NCI-H82 (cell line): Measurements from ENCODE around the gene RNF212.

Source experiments
- DNase-seq: peaks from one replicate; lab custom pipeline; 2025; lab: John Stamatoyannopoulos, UW

Gene RNF212

GRCh38 chr4:1090465-1091440 lies 22.6 kb downstream of the RNF212 start:
- no peak for DNase-seq

DNA sequence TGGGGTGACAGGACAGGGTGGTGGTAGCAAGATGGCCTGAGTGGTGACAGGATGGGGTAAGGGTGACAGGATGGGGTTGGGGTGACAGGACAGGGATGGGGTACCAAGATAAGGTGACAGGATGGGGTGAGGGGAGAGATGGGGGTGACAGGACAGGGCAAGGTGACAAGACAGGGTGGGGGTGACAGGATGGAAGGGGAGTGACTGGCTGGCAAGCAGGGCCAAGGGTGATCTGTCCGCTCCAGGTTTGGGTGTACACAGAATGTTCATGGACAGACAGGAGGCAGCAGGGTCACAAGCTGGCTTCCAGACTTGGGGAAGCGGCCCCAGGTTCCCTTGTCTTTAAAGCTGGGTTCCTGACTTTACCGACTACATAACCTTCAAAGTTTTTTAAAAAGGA lies 23.3 kb downstream of the RNF212 start:
- DNase-seq = no peak

GRCh38 chr4:1087371-1087770 lies 26.0 kb downstream of the RNF212 start:
- no peak for DNase-seq

DNA sequence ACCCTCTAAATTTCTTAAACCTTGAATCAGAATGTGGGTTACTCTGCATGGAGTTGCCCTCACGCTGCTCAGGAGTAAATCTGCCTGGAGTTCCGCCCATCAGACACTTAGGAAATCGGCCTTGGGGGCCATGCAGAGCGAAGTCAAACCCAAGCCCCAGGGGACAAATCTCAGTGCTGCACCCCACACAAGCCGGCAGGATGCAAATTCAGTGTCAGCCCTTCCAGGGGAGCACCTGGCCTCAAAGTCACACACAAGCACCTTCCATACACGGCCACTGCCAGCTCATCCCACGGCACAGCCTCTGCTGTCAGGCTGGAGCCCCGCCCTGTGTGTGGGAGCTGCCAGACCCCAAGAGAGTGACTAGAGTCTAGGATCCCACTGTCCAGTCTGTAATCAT lies 27.4 kb downstream of the RNF212 start:
- no peak for DNase-seq

- no peak for DNase-seq
Measured at GRCh38 chr4:1085404-1085799, 28.0 kb downstream of the RNF212 start.

- no peak for DNase-seq
Measured at GRCh38 chr4:1084796-1085403, 28.5 kb downstream of the RNF212 start.

DNA sequence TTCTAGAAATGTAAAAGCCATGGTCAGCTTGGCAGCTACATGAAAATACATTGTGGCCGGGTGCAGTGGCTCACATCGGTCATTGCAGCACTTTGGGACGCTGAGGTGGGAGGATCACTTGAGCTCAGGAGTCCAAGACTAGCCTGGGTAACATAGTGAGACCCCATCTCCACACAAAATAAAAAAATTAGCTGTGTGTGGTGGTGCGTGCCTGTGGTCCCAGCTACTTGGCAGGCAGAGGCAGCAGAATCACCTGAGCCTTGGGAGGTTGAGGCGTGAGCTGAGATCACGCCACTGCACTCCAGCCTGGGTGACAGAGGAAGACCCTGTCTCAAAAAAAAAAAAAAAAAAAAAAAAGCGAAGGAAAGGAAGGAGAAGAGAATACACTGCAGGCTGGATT lies 29.0 kb downstream of the RNF212 start:
- no peak for DNase-seq

GRCh38 chr4:1082215-1083182 lies 30.9 kb downstream of the RNF212 start:
- DNase-seq = no peak

DNA sequence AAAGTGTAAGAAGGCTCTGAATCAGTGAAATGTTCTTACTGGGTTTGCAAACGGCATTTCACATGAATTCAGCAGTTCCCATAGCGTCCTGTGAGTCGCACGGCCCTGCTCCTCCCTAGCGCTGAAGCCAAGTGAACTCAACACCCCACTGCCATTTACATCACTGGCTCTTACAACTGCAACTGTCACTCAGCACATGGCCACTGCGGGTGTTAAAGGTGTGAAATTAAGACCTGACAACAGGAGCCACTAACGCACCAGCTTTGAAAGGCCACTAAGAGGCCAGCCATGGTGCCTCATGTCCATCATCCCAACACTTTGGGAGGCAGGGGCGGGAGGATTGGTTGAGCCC lies 31.7 kb downstream of the RNF212 start:
- no peak for DNase-seq

DNA sequence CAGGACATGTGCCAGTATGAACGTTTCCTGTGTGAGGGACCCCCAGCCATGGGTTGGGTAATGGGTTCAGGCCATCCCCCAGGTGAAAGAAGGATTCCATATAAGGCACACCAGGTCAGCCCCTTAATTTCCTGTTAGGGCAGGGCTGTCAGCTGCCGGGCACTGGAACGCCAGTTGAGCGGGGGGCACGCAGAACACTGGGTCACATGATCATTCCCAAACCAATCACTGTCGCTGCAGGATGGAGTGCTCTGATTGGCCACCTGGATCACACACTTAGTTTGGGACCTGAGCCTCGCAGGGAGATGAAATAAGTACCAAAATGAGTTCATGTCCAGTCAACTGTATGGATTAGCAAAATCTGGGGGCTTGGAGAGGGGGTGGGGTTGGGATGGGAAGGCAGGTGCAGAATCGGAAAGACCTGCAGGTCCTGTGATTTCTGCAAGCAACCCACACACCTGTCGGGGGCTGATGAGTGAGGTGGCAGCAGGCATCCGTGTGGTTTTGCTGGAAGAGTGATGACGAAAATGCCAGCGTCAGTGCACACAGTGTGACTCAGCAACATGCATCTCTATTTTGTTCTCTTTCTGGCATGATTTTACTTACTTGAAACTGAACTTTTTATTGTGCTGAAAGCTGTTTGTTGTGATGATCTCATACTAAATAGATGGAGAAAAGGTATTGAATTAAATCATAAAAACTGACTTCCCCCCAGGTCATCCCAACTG lies 32.2 kb downstream of the RNF212 start:
- DNase-seq = no peak

DNA sequence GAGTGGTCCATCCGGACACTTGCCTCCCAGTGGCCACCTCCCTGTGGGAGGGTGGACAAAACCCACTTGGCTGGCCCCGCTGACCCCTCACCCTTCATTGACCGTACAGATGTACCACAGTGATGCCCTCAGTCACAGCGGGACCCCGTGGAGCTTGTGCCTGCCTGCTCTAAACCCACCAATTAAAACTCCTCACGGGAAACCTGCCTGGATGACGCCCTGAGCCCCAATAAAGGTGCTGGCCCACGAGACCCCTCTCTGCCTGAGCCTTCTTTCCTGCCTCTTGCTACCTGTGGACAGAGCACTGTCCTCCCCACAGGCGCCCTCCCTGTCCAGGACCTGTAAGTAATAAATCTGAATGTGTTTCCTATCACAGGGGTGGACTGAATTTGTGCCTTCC lies 32.9 kb downstream of the RNF212 start:
- DNase-seq = no peak

DNA sequence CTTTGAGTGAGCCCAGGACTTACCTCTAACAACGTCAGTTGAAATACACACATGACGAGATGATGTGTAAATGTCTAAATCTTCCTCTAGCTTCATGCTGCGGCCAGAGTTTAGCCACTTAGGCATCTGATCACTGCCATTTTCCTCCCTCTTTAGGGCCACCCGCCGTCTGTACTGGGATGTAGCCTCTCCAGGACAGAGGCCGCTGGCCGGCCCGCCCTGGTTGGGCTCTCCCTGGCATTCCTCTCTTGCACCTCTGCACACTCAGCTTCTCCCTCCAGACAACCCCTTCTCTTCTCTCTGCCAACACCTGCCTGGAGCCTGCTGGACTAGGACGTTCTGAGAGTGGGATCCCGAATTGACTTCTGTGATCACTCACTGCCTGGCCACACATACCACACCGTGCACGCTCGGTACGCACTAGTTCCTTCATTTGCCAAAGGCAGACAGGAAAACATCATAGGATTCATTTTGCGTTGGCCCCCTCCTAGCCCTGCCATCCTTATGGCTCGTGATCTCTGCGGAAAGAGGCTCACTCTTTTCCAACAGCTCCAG lies 33.6 kb downstream of the RNF212 start:
- no peak for DNase-seq

- no peak for DNase-seq
Measured at GRCh38 chr4:1078490-1078889, 34.9 kb downstream of the RNF212 start.

- DNase-seq = no peak
Measured at GRCh38 chr4:1077711-1078477, 35.5 kb downstream of the RNF212 start.

- DNase-seq = no peak
Measured at GRCh38 chr4:1075809-1076699, 37.3 kb downstream of the RNF212 start.

DNA sequence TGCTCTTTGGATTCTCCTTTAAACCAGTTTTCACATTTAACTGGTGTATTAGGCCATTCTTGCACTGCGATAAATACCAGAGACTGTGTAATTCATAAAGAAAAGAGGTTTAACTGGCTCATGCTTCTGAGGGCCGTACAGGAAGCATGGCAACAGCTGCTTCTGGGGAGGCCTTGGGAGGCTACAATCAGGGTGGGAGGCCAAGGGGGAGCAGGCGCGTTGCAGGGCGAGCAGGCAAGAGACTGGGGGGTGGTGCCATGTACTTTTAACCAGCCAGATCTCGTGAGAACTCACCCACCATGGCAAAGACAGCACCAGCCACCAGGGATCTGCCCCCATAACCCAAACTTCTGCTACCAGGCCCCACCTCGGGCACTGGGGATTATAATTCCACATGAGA lies 38.1 kb downstream of the RNF212 start:
- DNase-seq = no peak

DNA sequence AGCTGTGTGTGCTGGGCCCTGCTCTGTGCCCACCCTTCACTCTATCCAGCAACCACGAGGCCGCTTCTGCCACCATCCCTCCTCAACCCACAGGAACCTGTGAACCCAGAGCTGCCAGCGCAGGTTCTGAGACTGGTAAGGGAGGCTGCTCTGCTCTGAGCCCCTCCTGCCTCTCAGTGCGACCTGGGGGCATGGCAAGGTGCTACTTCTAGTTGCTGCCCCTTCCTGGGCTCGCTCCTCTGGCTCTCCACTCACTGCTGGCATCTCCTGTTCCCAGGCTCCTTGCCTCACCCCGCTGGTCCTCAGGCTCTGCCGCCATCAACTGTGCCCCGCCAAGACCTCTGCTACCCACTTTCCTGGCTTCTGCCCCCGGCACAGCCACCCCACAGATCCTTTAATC lies 39.3 kb downstream of the RNF212 start:
- DNase-seq = no peak

GRCh38 chr4:1072830-1073446 lies 40.4 kb downstream of the RNF212 start:
- DNase-seq = peak; percentile 49

DNA sequence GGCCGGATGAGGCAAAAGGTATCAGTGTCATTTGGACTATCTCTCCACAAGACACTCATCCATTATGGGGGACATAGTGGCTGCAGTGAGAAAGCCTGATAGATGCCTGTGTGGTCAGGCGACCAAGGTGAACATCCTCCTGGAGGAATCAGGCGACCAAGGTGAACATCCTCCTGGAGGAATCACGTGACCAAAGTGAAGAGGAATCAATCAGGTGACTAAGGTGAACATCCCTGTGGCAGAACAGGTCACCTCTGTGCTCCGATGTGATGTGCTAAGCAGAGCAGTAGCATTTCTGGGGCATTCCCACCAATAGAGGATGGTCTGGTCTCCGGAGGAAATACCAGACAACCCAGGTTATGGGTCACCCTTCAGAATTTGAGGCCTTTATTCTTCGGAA lies 44.0 kb downstream of the RNF212 start:
- DNase-seq = no peak
